Keratinocyte (primary cell): ENCODE results near the gene CLINT1. TPM values are rescaled to one million over a fixed set of nuclear protein-coding genes. Genes with fewer than 3 reads are reported as not detected.

Experiments used
- DNase-seq: peaks from one replicate; pipeline ENCODE4 v3.0.0-alpha.2; 2011; ENCODE audit warnings: low read depth, missing footprints, low spot score
- FAIRE-seq: peaks from 2 replicates; lab custom pipeline; 2011; peaks lifted over from hg19 to GRCh38; lab: Jason Lieb, UNC
- H2AFZ ChIP-seq: 2 replicates; pipeline ENCODE4 v1.6.0; 2012; ENCODE audit warnings: low read length, control low read depth, inconsistent platforms; ENCODE audit not compliant: control insufficient read depth
- H3K27ac ChIP-seq: 2 replicates; pipeline ENCODE4 v1.5.1; 2011; ENCODE audit warnings: low read length; ENCODE audit not compliant: control insufficient read depth, insufficient read depth
- H3K27me3 ChIP-seq: 3 replicates; pipeline ENCODE4 v1.6.0; 2011; ENCODE audit warnings: low read length; ENCODE audit not compliant: control insufficient read depth, insufficient read depth; ENCODE audit errors: extremely low read depth
- H3K36me3 ChIP-seq, 2 experiments: 2 replicates in 1 of 2; 3 replicates in 1 of 2; pipeline ENCODE4 v1.5.1; 2011; ENCODE audit warnings: low read length in 2 of 2, mild to moderate bottlenecking in 1 of 2; ENCODE audit not compliant: control insufficient read depth in 2 of 2, insufficient read depth in 2 of 2; ENCODE audit errors: extremely low read depth in 1 of 2
- H3K4me1 ChIP-seq: 3 replicates; pipeline ENCODE4 v1.5.1; 2011; ENCODE audit warnings: low read length; ENCODE audit not compliant: control insufficient read depth, insufficient read depth; ENCODE audit errors: extremely low read depth
- H3K4me2 ChIP-seq: 3 replicates; pipeline ENCODE4 v1.6.0; 2011; ENCODE audit warnings: low read depth, low read length; ENCODE audit not compliant: control insufficient read depth, insufficient read depth; ENCODE audit errors: extremely low read depth
- H3K4me3 ChIP-seq, 3 experiments: fragments of 200-600 bp in 1 of 3; sonication (generic) in 1 of 3; 2 replicates in 2 of 3; 3 replicates in 1 of 3; pipeline ENCODE4 v1.5.1; 2011 to 2016; ENCODE audit warnings: low read length in 3 of 3, mild to moderate bottlenecking in 3 of 3, control low read depth in 2 of 3, inconsistent platforms in 1 of 3, low read depth in 1 of 3, mixed read lengths in 1 of 3, mixed run types in 1 of 3, moderate library complexity in 1 of 3; ENCODE audit not compliant: control insufficient read depth in 2 of 3, insufficient read depth in 2 of 3; ENCODE audit errors: extremely low read depth in 1 of 3
- H3K79me2 ChIP-seq: 2 replicates; pipeline ENCODE4 v1.6.0; 2012; ENCODE audit warnings: low read length; ENCODE audit not compliant: control insufficient read depth, insufficient read depth
- H3K9ac ChIP-seq: 3 replicates; pipeline ENCODE4 v1.6.0; 2011; ENCODE audit warnings: low read length; ENCODE audit not compliant: control insufficient read depth, insufficient read depth; ENCODE audit errors: extremely low read depth
- H3K9me1 ChIP-seq: 3 replicates; pipeline ENCODE4 v1.6.0; 2011; ENCODE audit warnings: low read length; ENCODE audit not compliant: control insufficient read depth, insufficient read depth; ENCODE audit errors: extremely low read depth
- H3K9me3 ChIP-seq: 2 replicates; pipeline ENCODE4 v1.5.1; 2012; ENCODE audit warnings: low read depth, low read length; ENCODE audit not compliant: control insufficient read depth
- H4K20me1 ChIP-seq: 3 replicates; pipeline ENCODE4 v1.6.0; 2011; ENCODE audit warnings: low read length; ENCODE audit not compliant: control insufficient read depth, insufficient read depth; ENCODE audit errors: extremely low read depth
- EZH2 ChIP-seq: IDR thresholded peaks from one replicate; pipeline ENCODE4 v1.6.1; 2012; ENCODE audit warnings: inconsistent platforms, mild to moderate bottlenecking, low read length, moderate library complexity
- dilution Hi-C: fragments of 300-500 bp; cut with MboI; formaldehyde crosslinking; loops from one replicate; pipeline ENCODE4 v1.7.0; 2020; ENCODE audit warnings: low sequenced_read_pairs; ENCODE audit not compliant: extremely low pct_ligation_motif_present
- polyA plus RNA-seq, 5 experiments: library from polyadenylated mRNA; depleted of rRNA in 3 of 5; stranded (reverse) in 3 of 5; stranded (forward) in 1 of 5; unstranded in 1 of 5; fragments of >200 nt; gene quantifications; 1 replicate in 1 of 5; 2 replicates in 3 of 5; 3 replicates in 1 of 5; pipeline versions ENCODE4 v1.2.1 to v1.2.3, GENCODE V29; 2011 to 2012; ENCODE audit warnings: missing spikeins in 2 of 5, low read depth in 1 of 5, low replicate concordance in 1 of 5
- TF ChIP-seq, protein P1 (sequence below), 3 experiments: IDR thresholded peaks in 1 of 3; conservative IDR thresholded peaks in 1 of 3; optimal IDR thresholded peaks in 1 of 3; 2 replicates in 2 of 3; 3 replicates in 1 of 3; pipeline versions ENCODE3 to v1.5.1; 2011; ENCODE audit warnings: low read length in 3 of 3, mild to moderate bottlenecking in 3 of 3, moderate library complexity in 2 of 3, control low read depth in 1 of 3, inconsistent platforms in 1 of 3; ENCODE audit not compliant: insufficient read depth in 2 of 3; ENCODE audit errors: extremely low read depth in 1 of 3

Gene CLINT1
- polyA plus RNA-seq, 1 donor (not counting 4 experiments of a cell fraction or from before 2014, with no cell fraction given), result 112 TPM

DNA sequence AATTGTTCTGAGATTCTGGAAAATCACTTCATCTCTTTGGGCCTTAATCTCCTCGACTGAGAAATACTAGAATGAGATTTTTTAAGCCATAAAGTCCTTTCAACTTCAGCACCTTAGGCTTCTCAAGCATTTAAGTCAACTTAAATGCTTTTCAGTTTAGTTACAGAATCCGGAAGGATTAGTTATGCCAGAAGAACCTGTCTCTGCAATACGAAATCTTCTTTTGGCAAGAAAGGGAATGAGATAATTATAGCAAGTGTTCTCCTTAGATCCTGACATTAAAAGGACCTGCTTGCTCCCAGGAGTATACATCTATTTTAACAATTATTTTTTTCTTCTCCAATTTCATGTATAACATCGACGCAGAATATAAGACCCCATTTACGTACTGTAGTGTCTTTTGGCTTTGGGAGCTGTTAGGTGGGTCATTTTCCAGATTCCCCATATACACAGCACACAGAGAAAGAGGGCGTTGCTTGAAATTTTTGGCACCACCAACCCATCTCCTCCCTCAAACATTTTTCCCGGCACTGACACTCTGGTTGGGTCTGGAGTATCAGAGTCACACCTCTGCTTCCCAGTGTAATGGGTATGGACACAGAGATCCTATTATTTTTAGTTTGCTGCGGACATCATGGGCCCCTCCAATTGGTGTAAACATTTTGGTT lies 43.6 kb upstream of the CLINT1 start:
- Histone ChIP-seq H2AFZ (peak overlapping the region; percentile 38), H3K4me2 (peak overlapping the region; percentile 63), H3K9ac (no peak overlapping the region), H3K4me1 (peaks cover 13% of the 10 kb centered on the region), H3K27ac (peak overlapping the region; percentile 1), H3K4me3 (peak overlapping the region in 2 of 3 experiments; percentile 1 to 7), H3K36me3 (no peaks in the 10 kb centered on the region), H4K20me1 (no peaks in the 10 kb centered on the region), H3K27me3 (no peaks in the 10 kb centered on the region), H3K79me2 (no peaks in the 10 kb centered on the region), H3K9me3 (no peaks in the 10 kb centered on the region), H3K9me1 (no peaks in the 10 kb centered on the region)
- TF ChIP-seq, protein P1, sequence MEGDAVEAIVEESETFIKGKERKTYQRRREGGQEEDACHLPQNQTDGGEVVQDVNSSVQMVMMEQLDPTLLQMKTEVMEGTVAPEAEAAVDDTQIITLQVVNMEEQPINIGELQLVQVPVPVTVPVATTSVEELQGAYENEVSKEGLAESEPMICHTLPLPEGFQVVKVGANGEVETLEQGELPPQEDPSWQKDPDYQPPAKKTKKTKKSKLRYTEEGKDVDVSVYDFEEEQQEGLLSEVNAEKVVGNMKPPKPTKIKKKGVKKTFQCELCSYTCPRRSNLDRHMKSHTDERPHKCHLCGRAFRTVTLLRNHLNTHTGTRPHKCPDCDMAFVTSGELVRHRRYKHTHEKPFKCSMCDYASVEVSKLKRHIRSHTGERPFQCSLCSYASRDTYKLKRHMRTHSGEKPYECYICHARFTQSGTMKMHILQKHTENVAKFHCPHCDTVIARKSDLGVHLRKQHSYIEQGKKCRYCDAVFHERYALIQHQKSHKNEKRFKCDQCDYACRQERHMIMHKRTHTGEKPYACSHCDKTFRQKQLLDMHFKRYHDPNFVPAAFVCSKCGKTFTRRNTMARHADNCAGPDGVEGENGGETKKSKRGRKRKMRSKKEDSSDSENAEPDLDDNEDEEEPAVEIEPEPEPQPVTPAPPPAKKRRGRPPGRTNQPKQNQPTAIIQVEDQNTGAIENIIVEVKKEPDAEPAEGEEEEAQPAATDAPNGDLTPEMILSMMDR (optimal IDR thresholded peaks at IDR 0.05 in 1 of 3, IDR thresholded peaks at IDR 0.05 in 1 of 3, conservative IDR thresholded peaks at IDR 0.05 in 1 of 3; ENCODE audit: extremely low read depth in 1 of 3, insufficient read depth in 2 of 3, low read length in 3 of 3), result no peak
- no peak for TF ChIP-seq EZH2
- DNase-seq (no peak), FAIRE-seq (peak; percentile 88)
- dilution Hi-C loops, result no loop called here

DNA sequence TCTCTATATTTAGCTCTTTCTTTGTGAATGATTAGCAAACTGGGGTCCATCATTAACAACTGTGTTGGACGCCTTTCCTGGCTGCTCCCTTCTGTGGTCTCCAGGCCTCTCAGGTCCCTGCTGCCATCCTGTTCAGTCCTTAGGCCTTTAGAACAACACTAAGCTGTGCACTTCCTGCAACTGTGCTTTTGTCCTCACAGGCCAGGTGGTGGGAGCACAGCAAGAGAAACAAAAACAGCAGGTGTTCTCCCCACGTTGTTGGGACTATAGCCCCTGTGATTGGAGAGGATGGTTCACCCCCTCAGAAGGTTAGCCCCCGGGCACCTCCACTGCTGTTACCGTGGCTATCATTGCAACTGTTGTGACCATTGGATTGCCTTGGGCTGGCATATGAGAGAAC lies 41.7 kb upstream of the CLINT1 start:
- dilution Hi-C loops, result no loop called here

More for the DNA sequence above, 41.7 kb upstream of the CLINT1 start:
- no peaks in the 10 kb centered on the region for H3K79me2 ChIP-seq
- H3K27ac ChIP-seq, result no peak overlapping the region
- no peak for DNase-seq
- H3K4me3 ChIP-seq, result no peak overlapping the region
- H3K36me3 ChIP-seq, result no peaks in the 10 kb centered on the region
- H3K9me1 ChIP-seq, result no peaks in the 10 kb centered on the region
- no peaks in the 10 kb centered on the region for H3K9me3 ChIP-seq
- H3K4me2 ChIP-seq, result no peak overlapping the region
- H2AFZ ChIP-seq, result no peak overlapping the region
- H4K20me1 ChIP-seq, result no peaks in the 10 kb centered on the region
- FAIRE-seq, result no peak
- TF ChIP-seq EZH2, result no peak
- TF ChIP-seq, protein P1 (optimal IDR thresholded peaks at IDR 0.05 in 1 of 3, IDR thresholded peaks at IDR 0.05 in 1 of 3, conservative IDR thresholded peaks at IDR 0.05 in 1 of 3; ENCODE audit: extremely low read depth in 1 of 3, insufficient read depth in 2 of 3, low read length in 3 of 3), result no peak
- H3K27me3 ChIP-seq, result no peaks in the 10 kb centered on the region
- peaks cover 13% of the 10 kb centered on the region for H3K4me1 ChIP-seq
- no peak overlapping the region for H3K9ac ChIP-seq
